Left renal pelvis (tissue), 4 donors: ENCODE results near the gene AKAIN1. TPM values are rescaled to one million over a fixed set of nuclear protein-coding genes. Genes with fewer than 3 reads are reported as not detected.
A peak's percentile ranks its signal among the peaks of the same experiment; 100 is the strongest.

Source experiments
- DNase-seq, 4 donors: peaks; one replicate each; pipeline ENCODE4 v3.0.0-alpha.2; 2013; ENCODE audit warnings: low read depth in 4 of 4, low spot score in 3 of 4
- polyA plus RNA-seq, 4 donors: library from polyadenylated mRNA; unstranded; fragments of 120-200 nt; gene quantifications; one replicate each; pipeline ENCODE4 v1.2.1, GENCODE V29; 2013; ENCODE audit not compliant: insufficient read length in 4 of 4

Gene AKAIN1
- polyA plus RNA-seq, 4 donors: not detected

DNA sequence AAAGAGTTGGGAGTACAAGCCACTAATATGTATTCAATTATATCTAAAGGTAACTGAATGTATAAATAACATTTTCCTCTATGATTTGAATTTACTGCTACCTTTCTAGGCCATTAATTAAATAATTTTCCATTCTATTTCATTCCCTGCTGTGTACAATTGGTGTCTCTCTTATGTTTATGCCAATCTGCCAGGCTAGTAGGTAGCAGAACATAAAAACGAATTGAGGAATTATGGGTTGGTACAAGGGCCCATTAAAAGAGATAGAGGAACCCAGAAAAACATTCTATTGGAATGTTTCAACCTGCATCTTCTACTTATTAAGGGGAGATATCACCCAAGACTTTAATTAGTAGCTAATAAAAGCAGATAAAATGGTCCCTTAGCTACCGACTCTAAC is 32.2 kb downstream of the AKAIN1 start:
- DNase-seq: no peak

DNA sequence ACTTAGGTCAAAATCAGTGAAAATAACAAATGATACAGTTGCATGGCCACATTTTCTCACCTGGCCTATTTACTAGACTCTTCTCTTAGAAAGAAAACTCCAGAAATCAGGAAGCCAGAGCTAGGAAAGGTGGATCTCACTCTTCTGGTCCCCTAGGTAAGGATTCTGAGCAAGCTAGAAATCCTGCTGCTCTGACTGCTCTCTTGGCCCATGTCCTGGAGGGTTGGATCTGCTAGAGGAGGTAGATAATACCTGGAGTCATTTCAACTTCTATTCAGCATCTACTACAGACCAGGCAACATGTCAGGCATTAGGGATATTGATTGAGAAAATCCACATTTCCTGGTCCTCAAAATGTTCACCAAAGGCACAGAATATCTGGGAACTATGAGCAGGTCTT is 34.9 kb downstream of the AKAIN1 start:
- DNase-seq: no peak

DNA sequence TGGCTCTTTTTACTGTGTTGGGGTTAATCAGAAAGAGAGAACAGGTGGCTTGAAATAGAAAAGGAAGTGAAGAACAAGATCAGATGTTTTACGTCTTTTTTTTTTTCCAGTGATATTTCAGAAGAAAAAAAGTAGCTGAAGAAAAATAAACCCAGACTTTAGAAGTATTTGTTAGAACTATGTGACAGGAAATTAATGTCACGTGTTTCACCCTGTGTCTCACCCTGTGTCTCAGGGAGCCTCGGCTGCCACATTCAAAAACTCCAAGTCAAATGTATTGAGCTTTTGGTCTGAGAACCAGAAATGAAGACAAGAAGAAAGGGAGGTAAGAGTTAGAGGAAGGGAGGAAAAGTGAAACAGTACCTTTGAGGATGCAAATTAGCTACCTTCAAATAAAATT is 38.0 kb downstream of the AKAIN1 start:
- DNase-seq: no peak

DNA sequence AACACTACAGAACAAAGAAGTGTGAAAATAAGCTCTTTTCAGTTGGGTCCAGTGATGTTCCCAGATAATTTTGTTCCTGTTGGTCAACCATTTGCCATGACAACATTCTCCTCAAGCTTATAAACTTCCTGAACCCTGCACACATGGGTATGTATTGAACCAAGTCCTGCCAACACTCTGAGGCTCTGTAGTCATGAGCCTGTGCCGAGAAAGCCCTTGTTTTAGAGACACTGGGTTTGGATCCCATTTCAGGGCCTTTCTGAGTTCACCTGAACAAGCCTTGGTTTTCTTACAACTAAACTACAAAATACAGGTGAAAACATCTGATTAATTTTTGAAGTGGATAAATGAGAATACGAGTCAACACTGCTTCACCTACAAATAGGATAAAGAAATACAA is 38.5 kb downstream of the AKAIN1 start:
- DNase-seq: no peak

GRCh38 chr18:5158172-5158571 is 38.9 kb downstream of the AKAIN1 start:
- DNase-seq: no peak

DNA sequence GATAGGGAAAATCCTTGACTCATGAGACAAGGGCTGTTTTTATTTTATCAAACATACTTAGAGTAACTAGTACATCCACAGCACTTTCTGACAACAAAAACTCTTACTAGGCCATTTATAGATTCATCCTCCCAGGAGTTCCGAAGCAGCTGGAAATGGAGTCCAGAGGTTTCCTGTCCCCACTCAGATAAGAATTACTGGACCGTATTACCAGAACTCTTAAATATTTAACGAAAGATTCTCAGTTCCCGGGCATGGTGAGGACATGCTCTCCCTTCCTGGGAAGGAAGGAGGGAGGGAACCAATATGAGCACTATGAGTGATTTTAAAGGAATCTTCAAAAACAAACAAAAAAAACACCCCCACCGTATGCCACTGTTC is 41.2 kb downstream of the AKAIN1 start:
- no peak for DNase-seq

- no peak for DNase-seq
Observed at GRCh38 chr18:5155218-5155906, 41.7 kb downstream of the AKAIN1 start.

DNA sequence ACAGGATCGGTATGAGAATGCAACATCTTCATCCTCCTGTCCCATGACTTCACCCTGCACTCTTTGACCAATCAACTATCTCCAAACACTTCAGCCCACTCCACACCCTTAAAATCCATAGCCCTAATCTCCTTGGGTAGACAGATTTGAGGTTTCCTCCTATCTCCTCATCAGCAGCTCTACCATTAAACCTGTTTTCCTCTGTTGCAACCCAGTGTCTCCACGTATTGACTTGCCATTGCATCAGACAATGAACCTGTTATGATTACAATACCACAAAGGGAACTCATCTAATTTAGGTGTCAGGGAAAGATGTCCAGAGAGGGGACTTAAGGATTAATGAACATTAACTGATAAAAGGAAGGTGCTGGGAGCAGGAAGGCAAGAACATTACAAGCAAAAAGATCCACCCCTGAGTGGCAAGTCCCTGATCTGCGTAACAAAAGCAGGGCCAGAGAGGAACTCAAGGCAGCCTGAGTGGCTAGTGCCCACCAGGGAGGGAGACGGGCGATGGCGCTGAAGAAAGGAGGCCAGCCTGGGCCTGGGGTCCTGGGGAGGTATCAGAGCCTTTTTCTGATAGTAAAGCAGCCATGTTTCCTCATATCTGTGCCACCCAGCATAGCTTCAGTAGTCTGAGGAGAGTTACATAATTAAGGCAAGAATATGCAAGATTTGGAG is 44.6 kb downstream of the AKAIN1 start:
- no peak for DNase-seq

DNA sequence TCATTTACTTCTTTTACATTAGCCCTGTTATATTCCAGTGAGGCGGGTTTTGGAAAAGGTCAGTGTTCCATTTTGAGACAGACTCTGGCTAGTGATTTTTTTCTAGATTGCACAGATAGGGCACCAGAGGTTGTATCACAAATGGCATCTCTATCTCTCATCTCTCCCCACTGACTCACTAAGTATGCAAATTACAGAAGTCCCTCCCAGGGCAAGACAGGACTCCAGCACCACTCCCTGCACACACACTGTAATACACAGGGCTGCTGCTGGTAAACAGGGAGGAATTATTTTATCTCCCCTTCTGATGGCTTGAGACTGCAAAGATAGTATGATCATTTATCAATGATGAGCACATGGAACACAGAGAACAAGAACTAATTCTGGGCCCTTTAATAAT is 46.2 kb downstream of the AKAIN1 start:
- no peak for DNase-seq

GRCh38 chr18:5146093-5146492 is 51.0 kb downstream of the AKAIN1 start:
- DNase-seq: no peak

DNA sequence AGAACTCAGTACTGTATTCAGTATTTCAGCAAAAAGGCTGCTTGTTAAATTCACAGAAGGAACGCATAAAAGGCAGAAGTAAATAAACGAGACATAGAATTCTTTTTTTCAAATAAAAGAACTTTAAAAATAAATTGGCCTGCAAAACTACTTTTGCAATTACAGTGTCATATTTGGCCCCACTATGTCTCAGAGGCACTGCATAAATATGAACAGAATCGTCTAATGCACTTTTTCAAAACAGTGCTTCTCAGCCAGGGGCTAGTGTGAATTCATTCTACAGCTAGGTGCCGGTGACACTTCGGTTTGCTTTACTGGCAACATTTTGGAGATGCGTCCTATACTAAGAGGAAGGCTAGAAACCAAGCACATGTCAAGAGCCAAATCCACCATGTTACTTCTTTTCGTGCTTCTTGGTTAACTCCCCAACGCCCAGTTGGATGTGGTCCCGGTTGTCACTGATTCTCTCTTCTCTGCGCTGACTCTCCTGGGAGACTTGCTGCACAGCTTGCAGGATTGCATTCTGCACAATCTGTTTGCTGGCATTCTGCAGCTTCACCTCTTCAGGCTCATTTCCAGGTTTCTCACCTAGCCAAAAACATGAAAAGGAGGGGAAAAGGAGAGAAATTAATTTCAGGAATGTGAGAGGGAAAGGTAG is 51.8 kb downstream of the AKAIN1 start:
- no peak for DNase-seq

GRCh38 chr18:5144629-5145028 is 52.4 kb downstream of the AKAIN1 start:
- DNase-seq: no peak

DNA sequence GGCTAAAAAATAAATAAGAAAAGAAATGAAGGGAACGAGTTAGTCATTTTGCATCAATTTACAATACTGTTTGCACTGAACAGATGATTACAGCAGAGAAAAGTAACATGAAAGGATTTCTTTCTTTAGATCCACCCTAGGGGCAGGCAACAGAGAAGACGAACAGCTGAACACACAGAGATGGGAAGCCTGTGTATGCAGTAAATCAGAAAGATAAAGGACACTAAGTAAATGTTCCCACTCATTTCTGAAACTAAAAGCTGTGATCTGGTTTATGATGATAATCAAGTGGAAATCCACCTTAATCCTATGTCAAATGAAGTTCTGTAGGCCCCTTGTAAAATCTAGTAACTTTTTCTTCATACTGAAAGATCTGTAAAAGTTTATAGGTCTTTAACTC is 54.2 kb downstream of the AKAIN1 start:
- no peak for DNase-seq

DNA sequence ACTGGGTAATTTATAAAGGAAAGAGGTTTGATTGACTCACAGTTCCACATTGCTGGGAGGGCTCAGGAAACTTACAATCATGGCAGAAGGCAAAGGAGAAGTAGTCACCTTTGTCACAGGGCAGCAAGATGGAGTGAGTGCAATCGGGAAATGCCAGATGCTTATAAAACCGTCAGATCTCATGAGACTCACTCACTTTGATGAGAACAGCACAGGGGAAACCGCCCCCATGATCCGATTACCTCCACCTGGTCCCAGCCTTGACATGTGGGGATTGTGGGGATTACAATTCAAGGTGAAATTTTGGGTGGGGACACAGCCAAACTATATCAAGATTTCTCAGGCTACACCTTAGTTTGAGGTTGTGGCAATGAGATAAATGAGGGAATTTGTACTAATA is 54.9 kb downstream of the AKAIN1 start:
- DNase-seq: no peak

DNA sequence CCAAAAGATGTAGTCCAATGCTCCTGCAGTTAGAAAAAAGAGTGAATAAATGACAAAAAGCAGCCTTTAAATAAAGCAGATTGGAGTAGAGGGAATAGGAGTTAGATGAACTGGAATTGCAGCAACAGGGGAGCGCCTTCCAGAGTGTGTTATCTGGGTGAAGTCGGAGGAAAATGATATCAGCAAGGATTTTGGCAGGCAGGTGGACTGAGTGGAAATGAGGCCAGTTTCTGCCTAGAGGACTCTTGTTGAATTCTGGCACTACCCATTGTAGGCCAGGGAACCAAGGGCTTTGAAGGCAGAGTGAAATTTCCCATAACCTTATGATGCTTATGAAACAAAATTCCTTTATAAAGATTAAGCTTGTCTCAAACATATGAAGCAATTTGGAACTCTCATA is 59.8 kb downstream of the AKAIN1 start:
- DNase-seq: no peak

DNA sequence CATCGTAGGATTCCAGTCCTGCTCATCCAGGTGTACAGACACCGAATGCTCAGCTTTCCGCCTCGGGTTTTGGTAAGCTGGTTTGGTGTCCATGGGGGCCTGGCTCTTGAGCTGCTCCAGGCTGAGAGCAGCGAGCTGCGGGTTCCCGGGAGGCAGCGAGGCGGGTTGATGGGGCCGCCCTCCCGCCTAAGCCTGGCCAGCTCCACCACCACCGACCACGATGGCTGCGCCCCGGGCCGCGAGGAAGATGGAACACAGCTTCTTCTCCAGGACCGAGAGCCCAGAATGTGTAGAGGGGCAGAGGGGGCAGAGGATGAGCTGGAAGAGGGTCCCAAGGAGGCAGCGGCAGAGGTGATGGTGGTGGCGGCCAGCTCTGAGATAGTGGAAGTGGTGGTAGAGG is 64.1 kb downstream of the AKAIN1 start:
- DNase-seq: no peak

DNA sequence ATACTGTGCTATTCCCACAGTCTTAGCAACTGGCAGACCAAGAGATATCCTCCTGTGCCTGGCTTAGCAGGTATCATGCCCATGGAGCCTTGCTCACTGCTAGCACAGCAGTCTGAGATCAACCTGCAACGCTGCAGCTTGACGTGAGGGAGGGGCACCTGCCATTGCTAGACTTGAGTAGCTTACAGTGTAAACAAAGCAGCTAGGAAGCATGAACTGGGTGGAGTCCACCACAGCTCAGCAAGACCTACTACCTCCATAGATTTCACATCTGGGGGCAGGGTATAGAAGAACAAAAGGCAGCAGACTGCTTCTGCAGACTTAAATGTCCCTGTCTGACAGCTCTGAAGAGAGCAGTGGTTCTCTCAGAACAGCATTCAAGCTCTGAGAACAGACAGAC is 74.8 kb downstream of the AKAIN1 start:
- no peak for DNase-seq

GRCh38 chr18:5110266-5110665 is 86.8 kb downstream of the AKAIN1 start:
- no peak for DNase-seq

GRCh38 chr18:5107988-5108387 is 89.1 kb downstream of the AKAIN1 start:
- DNase-seq: peak in 2 of 4 donors; percentile 1 to 9

GRCh38 chr18:5106730-5107129 is 90.3 kb downstream of the AKAIN1 start:
- DNase-seq: no peak

GRCh38 chr18:5104246-5104645 is 92.8 kb downstream of the AKAIN1 start:
- DNase-seq: no peak

GRCh38 chr18:5103693-5104092 is 93.4 kb downstream of the AKAIN1 start:
- no peak for DNase-seq
